Neural progenitor cell (in vitro differentiated cells): Measurements from ENCODE around the gene PPP1R13L.

Source experiments
- EZH2 ChIP-seq: fragments of 200-600 bp; sonication (generic); IDR thresholded peaks from 2 replicates; pipeline ENCODE4 v1.6.1; 2017; ENCODE audit warnings: antibody characterized with exemption, mild to moderate bottlenecking, moderate library complexity
- TF ChIP-seq, protein P1 (sequence below): fragments of 200-600 bp; sonication (generic); IDR thresholded peaks from 2 replicates; pipeline ENCODE4 v1.5.1; 2017; ENCODE audit warnings: antibody characterized with exemption, mild to moderate bottlenecking

GRCh38 chr19:45391346-45391745 is 13.5 kb downstream of the PPP1R13L start:
- TF ChIP-seq EZH2, result no peak
- TF ChIP-seq, protein P1, sequence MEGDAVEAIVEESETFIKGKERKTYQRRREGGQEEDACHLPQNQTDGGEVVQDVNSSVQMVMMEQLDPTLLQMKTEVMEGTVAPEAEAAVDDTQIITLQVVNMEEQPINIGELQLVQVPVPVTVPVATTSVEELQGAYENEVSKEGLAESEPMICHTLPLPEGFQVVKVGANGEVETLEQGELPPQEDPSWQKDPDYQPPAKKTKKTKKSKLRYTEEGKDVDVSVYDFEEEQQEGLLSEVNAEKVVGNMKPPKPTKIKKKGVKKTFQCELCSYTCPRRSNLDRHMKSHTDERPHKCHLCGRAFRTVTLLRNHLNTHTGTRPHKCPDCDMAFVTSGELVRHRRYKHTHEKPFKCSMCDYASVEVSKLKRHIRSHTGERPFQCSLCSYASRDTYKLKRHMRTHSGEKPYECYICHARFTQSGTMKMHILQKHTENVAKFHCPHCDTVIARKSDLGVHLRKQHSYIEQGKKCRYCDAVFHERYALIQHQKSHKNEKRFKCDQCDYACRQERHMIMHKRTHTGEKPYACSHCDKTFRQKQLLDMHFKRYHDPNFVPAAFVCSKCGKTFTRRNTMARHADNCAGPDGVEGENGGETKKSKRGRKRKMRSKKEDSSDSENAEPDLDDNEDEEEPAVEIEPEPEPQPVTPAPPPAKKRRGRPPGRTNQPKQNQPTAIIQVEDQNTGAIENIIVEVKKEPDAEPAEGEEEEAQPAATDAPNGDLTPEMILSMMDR, result no peak
